GM12892 (cell line): ENCODE measurements around the gene SLC50A1.

Experiments
- POLR2A ChIP-seq: IDR thresholded peaks from 2 replicates; pipeline ENCODE4 v1.6.1; 2011; ENCODE audit warnings: low read depth, low read length, control low read depth
- POLR2AphosphoS5 ChIP-seq: IDR thresholded peaks from 2 replicates; pipeline ENCODE4 v1.6.1; 2011; ENCODE audit warnings: low read depth, low read length, control low read depth

DNA sequence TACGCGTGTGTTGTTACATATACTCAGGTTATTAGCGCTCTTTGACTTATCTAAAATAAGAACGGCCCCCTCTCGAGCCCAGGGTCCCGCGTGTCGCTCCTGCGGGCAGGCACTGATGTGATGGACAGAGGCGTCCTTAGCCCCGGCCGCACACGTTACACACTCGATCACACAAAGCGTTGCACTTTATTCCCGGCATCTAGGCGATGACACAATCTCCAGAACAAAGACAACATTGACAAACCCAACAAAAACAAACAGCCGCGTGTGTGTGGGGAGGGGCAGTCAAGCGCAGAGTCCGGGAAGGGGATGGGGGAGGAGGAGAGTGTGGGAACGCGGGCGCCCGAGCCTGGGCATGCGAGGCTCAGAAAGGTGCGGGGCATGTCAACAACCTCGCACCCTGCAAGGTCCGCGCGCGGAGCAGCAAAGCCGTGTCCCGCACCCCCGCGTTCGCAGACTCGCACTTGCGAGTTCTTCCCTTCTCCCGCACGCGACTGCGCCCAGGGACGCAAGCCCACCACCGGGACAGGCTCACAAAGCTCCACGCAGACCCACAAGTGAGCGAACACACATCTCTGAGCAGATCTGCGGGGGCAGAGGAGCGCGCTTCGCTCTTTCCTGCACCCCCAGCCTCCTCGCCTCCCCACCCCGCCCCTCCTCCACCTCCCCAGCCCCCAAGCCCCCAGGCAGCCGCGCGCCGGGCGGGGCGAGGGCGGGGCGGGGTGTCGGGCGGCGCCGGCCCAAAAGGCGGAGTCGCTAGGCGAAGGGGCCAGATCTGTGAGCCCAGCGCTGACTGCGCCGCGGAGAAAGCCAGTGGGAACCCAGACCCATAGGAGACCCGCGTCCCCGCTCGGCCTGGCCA, 8.3 kb upstream of the SLC50A1 start, which contains the start of gene EFNA1:
- TF ChIP-seq POLR2AphosphoS5 (no peak), POLR2A (no peak)
